NCI-H82 treated with DMSO at 0.1 percent for 48 hours (cell line): ENCODE measurements around the gene KIAA1671.

Source experiments
- DNase-seq: peaks from one replicate; lab custom pipeline; 2025; ENCODE audit not compliant: unreplicated experiment; lab: John Stamatoyannopoulos, UW

The KIAA1671 gene

GRCh38 chr22:25134451-25134850, 181.9 kb downstream of the KIAA1671 start:
- DNase-seq: no peak

GRCh38 chr22:25136953-25137576, 184.5 kb downstream of the KIAA1671 start:
- DNase-seq: no peak

- DNase-seq: no peak
Observed at GRCh38 chr22:25137577-25138525, 185.3 kb downstream of the KIAA1671 start.

GRCh38 chr22:25139062-25139461, 186.5 kb downstream of the KIAA1671 start:
- no peak for DNase-seq

- no peak for DNase-seq
Observed at GRCh38 chr22:25142102-25142501, 189.6 kb downstream of the KIAA1671 start.

- DNase-seq: no peak
Observed at GRCh38 chr22:25143156-25144076, 190.9 kb downstream of the KIAA1671 start.

GRCh38 chr22:25144522-25144921, 192.0 kb downstream of the KIAA1671 start:
- no peak for DNase-seq

GRCh38 chr22:25146307-25146706, 193.8 kb downstream of the KIAA1671 start:
- no peak for DNase-seq

- no peak for DNase-seq
Observed at GRCh38 chr22:25146906-25147641, 194.6 kb downstream of the KIAA1671 start.

GRCh38 chr22:25147642-25147928, 195.1 kb downstream of the KIAA1671 start:
- DNase-seq: no peak

GRCh38 chr22:25148149-25148691, 195.7 kb downstream of the KIAA1671 start:
- DNase-seq: no peak

GRCh38 chr22:25149014-25149413, 196.5 kb downstream of the KIAA1671 start:
- no peak for DNase-seq

- no peak for DNase-seq
Observed at GRCh38 chr22:25153961-25154666, 201.6 kb downstream of the KIAA1671 start.

- DNase-seq: no peak
Observed at GRCh38 chr22:25154667-25154999, 202.1 kb downstream of the KIAA1671 start.

GRCh38 chr22:25156736-25157135, 204.2 kb downstream of the KIAA1671 start:
- no peak for DNase-seq

- no peak for DNase-seq
Observed at GRCh38 chr22:25159028-25159427, 206.5 kb downstream of the KIAA1671 start.

- no peak for DNase-seq
Observed at GRCh38 chr22:25160120-25160996, 207.8 kb downstream of the KIAA1671 start.

GRCh38 chr22:25161017-25161915, 208.8 kb downstream of the KIAA1671 start:
- DNase-seq: no peak
